Measurements from ENCODE around the gene KLRB1.
"Not testable (repeated sequence)": the region's sequence is repeated elsewhere in the genome, so short reads cannot be mapped to it uniquely, and the experiment has no call there.

The KLRB1 gene

GRCh38 chr12:9590441-9590840, 17.3 kb downstream of the KLRB1 start:
- no peak for TF ChIP-seq POLR2AphosphoS5 (IDR thresholded peaks at IDR 0.05; ENCODE audit: low read depth)
- TF ChIP-seq SPI1 (IDR thresholded peaks at IDR 0.05; ENCODE audit: borderline replicate concordance, low read depth): no peak
- no peak for TF ChIP-seq REST (IDR thresholded peaks at IDR 0.05; ENCODE audit: insufficient replicate concordance, low read depth)
- no peak for TF ChIP-seq CTCF (IDR thresholded peaks at IDR 0.05; ENCODE audit: insufficient read depth, low read length)
- no peak for TF ChIP-seq GABPA (IDR thresholded peaks at IDR 0.05; ENCODE audit: low read depth)
- Histone ChIP-seq H3K27me3 (ENCODE audit: insufficient read depth, poor library complexity, severe bottlenecking) (no peaks in the 10 kb centered on the region), H3K27ac (replicated peaks) (no peak overlapping the region), H3K4me3 (replicated peaks; ENCODE audit: insufficient read depth, low read length) (no peak overlapping the region)
- DNase-seq (ENCODE audit: low read depth in 1 of 2, low spot score in 1 of 2): no peak

GRCh38 chr12:9588749-9589148, 19.0 kb downstream of the KLRB1 start:
- DNase-seq (ENCODE audit: low read depth in 1 of 2, low spot score in 1 of 2): no peak
- Histone ChIP-seq H3K27me3 (ENCODE audit: insufficient read depth, poor library complexity, severe bottlenecking) (no peaks in the 10 kb centered on the region), H3K4me3 (replicated peaks; ENCODE audit: insufficient read depth, low read length) (no peak overlapping the region), H3K27ac (replicated peaks) (no peak overlapping the region)
- TF ChIP-seq GABPA (IDR thresholded peaks at IDR 0.05; ENCODE audit: low read depth): no peak
- TF ChIP-seq CTCF (IDR thresholded peaks at IDR 0.05; ENCODE audit: insufficient read depth, low read length): no peak
- no peak for TF ChIP-seq POLR2AphosphoS5 (IDR thresholded peaks at IDR 0.05; ENCODE audit: low read depth)
- TF ChIP-seq REST (IDR thresholded peaks at IDR 0.05; ENCODE audit: insufficient replicate concordance, low read depth): no peak
- TF ChIP-seq SPI1 (IDR thresholded peaks at IDR 0.05; ENCODE audit: borderline replicate concordance, low read depth): no peak

- TF ChIP-seq REST (IDR thresholded peaks at IDR 0.05; ENCODE audit: insufficient replicate concordance, low read depth) (no peak), SPI1 (IDR thresholded peaks at IDR 0.05; ENCODE audit: borderline replicate concordance, low read depth) (no peak), CTCF (IDR thresholded peaks at IDR 0.05; ENCODE audit: insufficient read depth, low read length) (no peak), GABPA (IDR thresholded peaks at IDR 0.05; ENCODE audit: low read depth) (no peak), POLR2AphosphoS5 (IDR thresholded peaks at IDR 0.05; ENCODE audit: low read depth) (no peak)
- H3K27ac ChIP-seq (replicated peaks): no peak overlapping the region
- no peak overlapping the region for H3K4me3 ChIP-seq (replicated peaks; ENCODE audit: insufficient read depth, low read length)
- DNase-seq (ENCODE audit: low read depth in 1 of 2, low spot score in 1 of 2): no peak
- H3K27me3 ChIP-seq (ENCODE audit: insufficient read depth, poor library complexity, severe bottlenecking): no peaks in the 10 kb centered on the region
These were observed 19.6 kb downstream of the KLRB1 start for GRCh38 chr12:9587987-9588600.

GRCh38 chr12:9577729-9578128, 30.0 kb downstream of the KLRB1 start:
- not testable (repeated sequence) for DNase-seq (ENCODE audit: low read depth in 1 of 2, low spot score in 1 of 2); H3K27me3 ChIP-seq (ENCODE audit: insufficient read depth, poor library complexity, severe bottlenecking); H3K4me3 ChIP-seq (replicated peaks; ENCODE audit: insufficient read depth, low read length); H3K27ac ChIP-seq (replicated peaks)

- not testable (repeated sequence) for H3K27me3 ChIP-seq (ENCODE audit: insufficient read depth, poor library complexity, severe bottlenecking); H3K4me3 ChIP-seq (replicated peaks; ENCODE audit: insufficient read depth, low read length); DNase-seq (ENCODE audit: low read depth in 1 of 2, low spot score in 1 of 2); H3K27ac ChIP-seq (replicated peaks)
These were observed 40.6 kb downstream of the KLRB1 start for GRCh38 chr12:9567151-9567550.

GRCh38 chr12:9566113-9566512, 41.6 kb downstream of the KLRB1 start:
- H3K27ac ChIP-seq (replicated peaks); H3K4me3 ChIP-seq (replicated peaks; ENCODE audit: insufficient read depth, low read length); DNase-seq (ENCODE audit: low read depth in 1 of 2, low spot score in 1 of 2); H3K27me3 ChIP-seq (ENCODE audit: insufficient read depth, poor library complexity, severe bottlenecking): not testable (repeated sequence)

All from HL-60 (cell line).